Measurements from ENCODE around the gene TBC1D2. TPM values are rescaled to one million over a fixed set of nuclear protein-coding genes. Genes with fewer than 3 reads are reported as not detected.
A peak's percentile ranks its signal among the peaks of the same experiment; 100 is the strongest.

TBC1D2 gene
- total RNA-seq, 1 donor from 2014 or later, result 54.0 TPM

DNA sequence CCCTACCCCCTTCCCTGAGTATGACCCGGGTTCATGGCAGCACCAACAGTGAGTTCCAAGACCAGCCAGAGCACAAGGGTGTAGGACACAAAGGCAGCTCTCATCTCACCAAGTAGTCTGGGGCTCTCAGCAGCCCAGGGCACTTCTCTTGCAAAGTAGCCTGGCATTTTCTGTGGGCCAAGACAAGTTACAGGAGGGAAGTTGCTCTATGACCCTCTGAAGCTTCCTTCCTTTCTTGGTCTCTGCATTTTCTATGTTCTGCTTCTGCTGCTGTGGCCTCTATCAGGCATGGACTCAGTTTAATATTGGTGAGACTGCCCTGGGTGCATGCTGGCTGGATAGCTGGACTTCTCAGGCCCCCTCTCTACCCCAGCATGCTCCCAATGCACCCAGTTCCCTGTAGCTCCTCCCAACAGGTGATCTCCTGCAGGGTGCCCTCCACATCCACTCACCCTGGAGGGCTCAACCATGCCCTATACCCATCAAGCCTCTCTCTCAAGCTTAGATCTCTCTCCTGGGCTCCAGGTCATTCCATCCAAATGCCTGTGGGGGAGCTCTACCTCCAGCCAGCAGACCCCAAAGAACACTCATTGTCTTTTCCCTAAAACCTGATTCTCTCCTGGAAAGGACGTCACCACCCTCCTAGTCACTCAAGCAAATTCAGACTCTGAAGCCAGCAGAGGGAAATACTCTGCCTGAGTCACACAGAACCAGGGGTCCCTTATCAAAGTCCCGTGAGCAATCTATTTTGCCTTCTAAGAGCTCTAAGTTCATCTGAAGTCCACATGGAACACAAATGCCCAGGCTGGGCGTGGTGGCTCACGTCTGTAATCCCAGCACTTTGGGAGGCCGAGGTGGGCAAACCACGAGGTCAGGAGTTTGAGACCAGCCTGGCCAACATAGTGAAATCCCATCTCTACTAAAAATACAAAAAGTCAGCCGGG, 13.8 kb downstream of the TBC1D2 start:
- H3K36me3 ChIP-seq (ENCODE audit: control insufficient read depth, insufficient read depth, low read length), result peaks cover 22% of the 10 kb centered on the region
- FAIRE-seq (no peak), DNase-seq (ENCODE audit: low read depth) (no peak)

DNA sequence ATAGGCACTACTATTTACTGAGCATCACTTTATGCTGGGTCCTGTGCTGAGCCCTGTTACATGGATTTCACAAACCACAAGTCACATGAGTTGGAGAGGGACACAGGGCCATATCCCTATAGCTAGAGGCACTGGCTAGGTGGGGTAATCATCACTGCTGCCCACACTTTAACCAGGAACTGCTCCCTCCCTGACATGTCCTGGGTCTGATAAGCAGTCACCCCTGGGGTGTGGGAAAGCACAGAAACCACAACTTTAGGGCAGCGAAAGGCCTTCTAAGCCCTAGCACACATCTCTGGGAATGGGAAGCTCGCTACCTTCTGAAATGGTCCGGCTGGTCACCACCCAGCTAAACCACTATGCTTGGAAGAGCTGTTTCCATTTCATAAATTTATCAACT, 15.0 kb downstream of the TBC1D2 start:
- no peak for DNase-seq (ENCODE audit: low read depth)
- Histone ChIP-seq H3K27me3 (ENCODE audit: control insufficient read depth, insufficient read depth, low read length) (no peaks in the 10 kb centered on the region), H3K4me3 (ENCODE audit: low read depth, low read length) (no peak overlapping the region), H3K36me3 (ENCODE audit: control insufficient read depth, insufficient read depth, low read length) (peaks cover 25% of the 10 kb centered on the region)
- TF ChIP-seq, protein P1, sequence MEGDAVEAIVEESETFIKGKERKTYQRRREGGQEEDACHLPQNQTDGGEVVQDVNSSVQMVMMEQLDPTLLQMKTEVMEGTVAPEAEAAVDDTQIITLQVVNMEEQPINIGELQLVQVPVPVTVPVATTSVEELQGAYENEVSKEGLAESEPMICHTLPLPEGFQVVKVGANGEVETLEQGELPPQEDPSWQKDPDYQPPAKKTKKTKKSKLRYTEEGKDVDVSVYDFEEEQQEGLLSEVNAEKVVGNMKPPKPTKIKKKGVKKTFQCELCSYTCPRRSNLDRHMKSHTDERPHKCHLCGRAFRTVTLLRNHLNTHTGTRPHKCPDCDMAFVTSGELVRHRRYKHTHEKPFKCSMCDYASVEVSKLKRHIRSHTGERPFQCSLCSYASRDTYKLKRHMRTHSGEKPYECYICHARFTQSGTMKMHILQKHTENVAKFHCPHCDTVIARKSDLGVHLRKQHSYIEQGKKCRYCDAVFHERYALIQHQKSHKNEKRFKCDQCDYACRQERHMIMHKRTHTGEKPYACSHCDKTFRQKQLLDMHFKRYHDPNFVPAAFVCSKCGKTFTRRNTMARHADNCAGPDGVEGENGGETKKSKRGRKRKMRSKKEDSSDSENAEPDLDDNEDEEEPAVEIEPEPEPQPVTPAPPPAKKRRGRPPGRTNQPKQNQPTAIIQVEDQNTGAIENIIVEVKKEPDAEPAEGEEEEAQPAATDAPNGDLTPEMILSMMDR (IDR thresholded peaks at IDR 0.05; ENCODE audit: insufficient read depth, low read length, severe bottlenecking), result no peak
- no peak for FAIRE-seq

More for the DNA sequence above, 13.8 kb downstream of the TBC1D2 start:
- TF ChIP-seq, protein P1 (IDR thresholded peaks at IDR 0.05; ENCODE audit: insufficient read depth, low read length, severe bottlenecking), result no peak
- Histone ChIP-seq H3K27me3 (ENCODE audit: control insufficient read depth, insufficient read depth, low read length) (no peaks in the 10 kb centered on the region), H3K4me3 (ENCODE audit: low read depth, low read length) (no peak overlapping the region)

DNA sequence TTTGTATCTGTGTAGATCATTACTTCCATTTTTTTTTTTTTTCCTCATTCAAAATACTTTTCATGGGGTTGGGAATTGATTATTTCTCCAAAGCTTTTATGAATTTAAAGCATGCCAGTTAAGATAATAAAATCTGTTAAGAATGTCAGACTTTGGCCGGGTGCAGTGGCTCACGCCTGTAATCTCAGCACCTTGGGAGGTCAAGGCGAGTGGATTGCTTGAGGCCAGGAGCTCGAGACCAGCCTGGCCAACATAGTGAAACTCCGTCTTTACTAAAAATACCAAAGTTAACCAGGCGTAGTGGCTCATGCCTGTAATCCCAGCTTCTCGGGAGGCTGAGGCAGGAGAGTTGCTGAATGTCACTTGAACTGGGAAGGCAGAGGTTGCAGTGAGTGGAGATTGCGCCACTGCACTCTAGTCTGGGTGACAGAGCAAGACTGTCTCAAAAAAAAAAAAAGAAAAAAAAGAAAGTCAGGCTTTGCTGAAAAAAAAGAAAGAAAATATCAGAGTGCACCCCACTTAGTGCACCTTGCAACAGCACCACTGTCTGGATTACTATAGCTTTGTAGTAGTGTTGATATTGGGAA, 18.5 kb downstream of the TBC1D2 start:
- peaks cover 31% of the 10 kb centered on the region for H3K36me3 ChIP-seq (ENCODE audit: control insufficient read depth, insufficient read depth, low read length)
- DNase-seq (ENCODE audit: low read depth) (no peak), FAIRE-seq (no peak)
- H3K27me3 ChIP-seq (ENCODE audit: control insufficient read depth, insufficient read depth, low read length), result no peaks in the 10 kb centered on the region
- TF ChIP-seq, protein P1 (IDR thresholded peaks at IDR 0.05; ENCODE audit: insufficient read depth, low read length, severe bottlenecking), result no peak
- no peak overlapping the region for H3K4me3 ChIP-seq (ENCODE audit: low read depth, low read length)

DNA sequence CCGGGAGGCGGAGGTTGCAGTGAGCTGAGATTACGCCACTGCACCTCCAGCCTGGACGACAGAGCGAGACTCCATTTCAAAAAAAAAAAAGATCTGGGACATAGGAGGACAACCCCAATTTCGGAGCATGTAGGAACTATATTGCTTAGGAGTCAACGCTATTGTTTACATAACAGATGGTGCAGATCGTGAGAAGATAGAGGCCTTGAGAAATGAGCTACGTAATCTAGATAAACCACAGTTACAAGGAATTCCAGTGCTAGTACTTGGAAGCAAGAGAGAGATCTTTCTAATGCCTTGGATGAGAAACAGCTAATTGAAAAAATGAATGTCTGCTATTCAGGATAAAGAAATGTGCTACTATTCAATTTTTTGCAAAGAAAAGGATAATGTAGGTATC, 20.3 kb downstream of the TBC1D2 start:
- no peak overlapping the region for H3K4me3 ChIP-seq (ENCODE audit: low read depth, low read length)
- TF ChIP-seq, protein P1 (IDR thresholded peaks at IDR 0.05; ENCODE audit: insufficient read depth, low read length, severe bottlenecking), result no peak
- FAIRE-seq (no peak), DNase-seq (ENCODE audit: low read depth) (no peak)
- no peaks in the 10 kb centered on the region for H3K27me3 ChIP-seq (ENCODE audit: control insufficient read depth, insufficient read depth, low read length)
- peaks cover 28% of the 10 kb centered on the region for H3K36me3 ChIP-seq (ENCODE audit: control insufficient read depth, insufficient read depth, low read length)

DNA sequence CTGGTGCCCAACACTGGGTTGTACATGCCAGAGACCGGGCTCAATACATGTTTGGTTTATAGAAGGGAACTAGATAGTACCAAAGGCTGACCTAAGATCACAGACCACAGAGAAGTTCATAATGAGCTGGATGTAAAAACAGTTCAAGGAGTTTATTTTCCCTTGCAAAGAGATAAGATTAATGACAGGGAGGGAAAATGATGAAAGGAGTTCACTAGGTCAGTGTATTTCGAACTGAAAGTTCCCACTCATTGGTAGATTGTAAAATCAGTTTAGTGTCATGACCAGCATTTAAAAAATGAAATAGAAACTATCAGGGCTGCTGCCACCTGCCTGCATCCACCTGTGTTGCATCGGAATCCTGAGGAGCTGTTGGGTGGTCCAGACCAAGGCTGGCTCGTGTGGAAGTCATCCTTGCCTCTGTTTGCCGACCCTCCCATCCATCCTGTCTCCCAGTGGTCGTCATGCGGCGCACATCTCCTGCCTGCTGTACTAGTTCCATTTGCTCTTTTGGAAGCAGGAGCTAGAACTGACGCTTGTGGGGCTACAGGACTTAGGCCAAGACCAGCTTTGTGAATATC, 21.1 kb downstream of the TBC1D2 start:
- Histone ChIP-seq H3K36me3 (ENCODE audit: control insufficient read depth, insufficient read depth, low read length) (peaks cover 28% of the 10 kb centered on the region), H3K4me3 (ENCODE audit: low read depth, low read length) (no peak overlapping the region), H3K27me3 (ENCODE audit: control insufficient read depth, insufficient read depth, low read length) (no peaks in the 10 kb centered on the region)
- no peak for FAIRE-seq
- TF ChIP-seq, protein P1 (IDR thresholded peaks at IDR 0.05; ENCODE audit: insufficient read depth, low read length, severe bottlenecking), result peak; percentile 21
- DNase-seq (ENCODE audit: low read depth), result no peak
